ENCODE data around the gene NXF1. TPM values are rescaled to one million over a fixed set of nuclear protein-coding genes. Genes with fewer than 3 reads are reported as not detected.
A peak's percentile ranks its signal among the peaks of the same experiment; 100 is the strongest.
"Not testable (repeated sequence)": the region's sequence is repeated elsewhere in the genome, so short reads cannot be mapped to it uniquely, and the experiment has no call there.

The NXF1 gene
- total RNA-seq, 2 donors from 2014 or later, result 33.9 to 35.9 TPM

DNA sequence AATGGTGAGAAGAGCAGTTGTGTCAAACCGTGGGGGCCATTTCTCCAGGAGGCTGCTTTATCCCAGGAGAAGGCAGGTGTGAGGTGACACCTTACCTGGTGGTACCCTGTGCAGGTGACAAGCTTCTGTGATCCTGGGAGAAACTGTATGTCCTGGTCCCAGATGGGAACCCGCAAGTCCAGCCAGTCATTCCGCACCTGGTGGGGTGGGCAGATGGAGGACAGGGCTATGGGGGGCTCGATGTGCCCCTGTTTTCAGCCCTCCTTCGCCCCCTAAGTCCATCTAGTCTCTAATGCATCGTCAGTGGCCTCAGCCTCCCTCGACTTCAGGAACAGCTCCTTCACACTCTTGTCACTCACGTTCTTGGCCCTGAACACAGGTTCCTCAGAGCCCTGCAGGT lies 30.1 kb upstream of the NXF1 start:
- Histone ChIP-seq H3K4me3 (no peak overlapping the region), H3K27ac (no peak overlapping the region), H3K9me3 (no peaks in the 10 kb centered on the region), H3K27me3 (no peaks in the 10 kb centered on the region), H3K36me3 (peaks cover 25% of the 10 kb centered on the region), H3K4me1 (peaks cover 0 to 38% of the 10 kb centered on the region in 2 donors)
- TF ChIP-seq, protein P1, sequence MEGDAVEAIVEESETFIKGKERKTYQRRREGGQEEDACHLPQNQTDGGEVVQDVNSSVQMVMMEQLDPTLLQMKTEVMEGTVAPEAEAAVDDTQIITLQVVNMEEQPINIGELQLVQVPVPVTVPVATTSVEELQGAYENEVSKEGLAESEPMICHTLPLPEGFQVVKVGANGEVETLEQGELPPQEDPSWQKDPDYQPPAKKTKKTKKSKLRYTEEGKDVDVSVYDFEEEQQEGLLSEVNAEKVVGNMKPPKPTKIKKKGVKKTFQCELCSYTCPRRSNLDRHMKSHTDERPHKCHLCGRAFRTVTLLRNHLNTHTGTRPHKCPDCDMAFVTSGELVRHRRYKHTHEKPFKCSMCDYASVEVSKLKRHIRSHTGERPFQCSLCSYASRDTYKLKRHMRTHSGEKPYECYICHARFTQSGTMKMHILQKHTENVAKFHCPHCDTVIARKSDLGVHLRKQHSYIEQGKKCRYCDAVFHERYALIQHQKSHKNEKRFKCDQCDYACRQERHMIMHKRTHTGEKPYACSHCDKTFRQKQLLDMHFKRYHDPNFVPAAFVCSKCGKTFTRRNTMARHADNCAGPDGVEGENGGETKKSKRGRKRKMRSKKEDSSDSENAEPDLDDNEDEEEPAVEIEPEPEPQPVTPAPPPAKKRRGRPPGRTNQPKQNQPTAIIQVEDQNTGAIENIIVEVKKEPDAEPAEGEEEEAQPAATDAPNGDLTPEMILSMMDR (IDR thresholded peaks at IDR 0.05), result no peak
- no peak for DNase-seq (ENCODE audit: low spot score)

DNA sequence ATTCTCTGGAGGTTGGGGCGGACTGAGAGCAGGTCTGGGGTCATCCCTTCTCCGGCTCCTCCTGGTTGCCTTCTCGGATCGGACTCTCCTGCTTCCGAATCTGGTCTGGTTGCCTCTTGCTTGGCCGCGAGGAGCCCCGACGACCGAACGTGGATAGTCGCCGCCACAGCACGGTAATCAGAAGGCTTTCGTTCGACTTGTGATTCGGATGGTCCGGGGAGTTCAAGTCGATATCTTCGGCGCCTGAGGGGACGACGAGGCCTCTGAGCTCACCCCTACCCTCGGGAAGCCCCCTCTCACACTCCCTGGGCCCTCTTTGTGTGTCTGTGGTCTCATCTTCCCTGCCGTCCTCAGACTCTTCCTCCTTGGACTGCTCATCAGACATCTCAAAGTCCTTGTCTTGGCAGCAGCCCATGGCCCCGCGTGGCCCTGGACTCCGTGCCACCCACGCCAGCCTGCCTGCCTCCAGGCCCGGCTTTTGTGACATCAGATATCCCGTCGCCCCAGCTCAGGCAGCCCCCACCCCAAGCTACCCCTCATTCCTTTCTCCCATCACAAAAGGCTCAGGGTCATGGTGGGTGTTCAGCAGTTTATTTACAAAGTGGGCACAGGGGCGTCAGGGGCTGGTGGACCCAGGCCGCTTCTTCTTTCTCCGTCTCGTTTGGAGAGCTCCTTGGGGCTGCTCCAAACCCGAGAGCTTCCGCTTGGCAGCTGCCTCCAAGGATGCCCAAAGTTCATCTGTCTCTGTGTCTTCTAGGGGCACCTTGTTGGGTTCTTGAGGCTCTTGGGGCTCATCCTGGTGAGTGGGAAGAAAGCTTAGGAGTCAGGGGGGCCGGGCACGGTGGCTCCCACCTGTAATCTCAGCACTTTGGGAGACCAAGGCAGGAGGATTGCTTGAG lies 27.3 kb upstream of the NXF1 start, which contains the start of gene TEX54:
Gene TEX54 (minus strand): TSS at position 506 of the 899 bp plus-strand sequence.
- H3K27me3 ChIP-seq, result no peaks in the 10 kb centered on the region
- peaks cover 29% of the 10 kb centered on the region for H3K36me3 ChIP-seq
- TF ChIP-seq, protein P1 (IDR thresholded peaks at IDR 0.05), result no peak
- peak within 1 kb of the TSS; percentile 96 to 98 for H3K27ac ChIP-seq
- peaks cover 0 to 40% of the 10 kb centered on the region in 2 donors for H3K4me1 ChIP-seq
- peak within 1 kb of the TSS; percentile 92 to 93 for H3K4me3 ChIP-seq
- no peaks in the 10 kb centered on the region for H3K9me3 ChIP-seq
- DNase-seq (ENCODE audit: low spot score), result no peak

DNA sequence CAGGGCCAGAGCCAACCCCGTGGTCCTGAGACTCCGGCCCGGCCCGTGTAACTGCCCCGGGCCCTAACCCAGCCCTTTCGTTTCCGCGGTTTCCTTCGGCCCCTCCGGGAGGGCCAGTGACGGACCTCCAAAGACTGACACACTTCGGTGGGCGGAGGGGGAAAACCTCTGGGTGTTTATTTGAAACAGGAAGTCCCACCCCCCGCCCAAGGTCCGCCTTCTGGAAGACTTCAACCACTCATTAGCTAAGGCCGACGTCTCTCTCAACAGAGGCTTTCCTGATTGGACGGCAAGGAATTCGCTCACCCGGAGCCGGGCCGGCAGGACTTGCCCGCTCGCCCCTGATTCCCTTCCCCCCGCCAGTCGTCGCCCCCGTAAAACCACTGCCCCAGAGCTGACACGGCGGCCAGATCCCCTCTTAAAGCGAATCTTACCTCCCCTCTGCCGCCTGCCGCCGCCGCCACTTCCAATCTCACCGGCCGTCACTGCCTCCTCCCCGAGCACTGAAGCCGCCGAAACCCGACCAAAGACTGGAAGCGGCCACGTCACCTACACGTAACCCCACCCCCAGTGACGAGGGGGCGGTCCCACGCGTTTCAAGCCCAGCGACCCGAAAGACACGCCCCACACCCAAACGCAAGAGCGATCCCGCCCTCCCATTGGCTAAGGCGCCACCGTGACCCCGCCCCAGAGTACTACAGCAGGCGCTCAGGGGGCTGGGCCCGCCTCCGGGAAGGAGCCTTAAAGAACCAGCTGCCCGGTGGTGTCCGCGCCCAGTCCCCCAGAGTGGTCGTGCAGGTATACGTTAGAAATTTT lies 26.5 kb upstream of the NXF1 start, which contains the start of gene STX5:
Gene STX5 (minus strand): TSS at position 532 of the 816 bp plus-strand sequence. CDS start 808 bp downstream, outside the sequence.
- peaks cover 37% of the 10 kb centered on the region for H3K36me3 ChIP-seq
- peak within 1 kb of the TSS; percentile 92 to 93 for H3K4me3 ChIP-seq
- H3K4me1 ChIP-seq, result peaks cover 0 to 40% of the 10 kb centered on the region in 2 donors

DNA sequence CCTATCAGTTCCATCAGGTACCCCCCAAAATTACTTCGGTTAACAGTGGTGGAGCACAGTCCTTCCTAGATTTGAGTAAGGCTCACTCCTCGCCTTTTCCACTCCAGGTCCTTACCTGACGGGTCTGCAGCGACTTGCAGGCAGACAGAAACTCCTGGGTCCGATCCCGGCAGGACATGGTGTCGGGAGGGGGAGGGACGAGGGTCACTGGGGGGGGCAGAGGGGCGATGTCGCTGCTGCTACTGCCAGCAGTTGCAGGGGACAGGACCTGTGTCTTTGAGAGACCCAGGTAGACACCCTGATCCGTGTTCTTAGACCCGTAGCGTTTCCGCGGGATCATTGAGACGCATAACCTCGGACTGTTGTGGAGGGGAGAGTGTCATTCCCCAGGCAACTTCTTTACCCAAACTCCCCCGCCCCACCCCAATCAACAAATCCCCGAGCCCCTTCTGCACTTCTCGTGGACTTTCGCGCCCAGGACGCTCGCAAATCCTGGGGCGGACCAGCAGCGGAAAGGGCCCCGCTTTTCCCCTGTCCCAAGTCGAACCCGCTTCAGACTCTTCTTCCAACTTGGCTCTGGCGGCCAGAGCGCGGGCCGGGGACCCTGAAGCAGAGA lies 25.8 kb upstream of the NXF1 start:
- H3K36me3 ChIP-seq, result peaks cover 44% of the 10 kb centered on the region
- TF ChIP-seq, protein P1 (IDR thresholded peaks at IDR 0.05), result no peak
- H3K4me1 ChIP-seq, result peaks cover 0 to 40% of the 10 kb centered on the region in 2 donors
- no peaks in the 10 kb centered on the region for H3K27me3 ChIP-seq
- H3K4me3 ChIP-seq, result peak overlapping the region; percentile 92 to 93
- DNase-seq (ENCODE audit: low spot score), result no peak
- no peaks in the 10 kb centered on the region for H3K9me3 ChIP-seq
- peak overlapping the region; percentile 96 to 98 for H3K27ac ChIP-seq

More for the DNA sequence above, 26.5 kb upstream of the NXF1 start, which contains the start of gene STX5:
- Histone ChIP-seq H3K9me3 (no peaks in the 10 kb centered on the region), H3K27ac (peak within 1 kb of the TSS; percentile 96 to 98), H3K27me3 (no peaks in the 10 kb centered on the region)
- TF ChIP-seq, protein P1 (IDR thresholded peaks at IDR 0.05), result no peak
- peak; percentile 100 for DNase-seq (ENCODE audit: low spot score)

DNA sequence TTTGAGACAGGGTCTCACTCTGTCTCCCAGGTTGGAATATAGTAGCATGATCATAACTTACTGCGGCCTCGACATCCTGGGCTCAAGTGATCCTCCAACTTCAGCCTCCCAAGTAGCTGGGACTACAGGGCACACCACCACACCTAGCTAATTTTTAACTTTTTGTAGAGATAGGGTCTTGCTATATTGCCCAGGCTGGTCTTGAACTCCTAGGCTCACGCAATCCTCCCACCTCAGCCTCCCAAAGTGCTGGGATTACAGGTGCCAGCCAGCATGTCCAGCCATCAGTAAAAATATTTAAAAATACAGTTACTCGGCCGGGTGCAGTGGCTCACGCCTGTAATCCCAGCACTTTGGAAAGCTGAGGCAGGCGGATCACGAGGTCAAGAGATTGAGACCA lies 22.9 kb upstream of the NXF1 start:
- DNase-seq (ENCODE audit: low spot score); H3K4me3 ChIP-seq; H3K27me3 ChIP-seq; H3K27ac ChIP-seq; H3K9me3 ChIP-seq: not testable (repeated sequence)
- H3K4me1 ChIP-seq, result peaks cover 0 to 29% of the 10 kb centered on the region in 2 donors
- H3K36me3 ChIP-seq, result peaks cover 48% of the 10 kb centered on the region
